Thyroid gland (tissue), 4 donors: Measurements from ENCODE around the gene DPEP1.

Experiments
- CTCF ChIP-seq, 6 experiments: fragments of 200-600 bp in 3 of 6; fragments of 450-650 bp in 3 of 6; sonication (generic) in 3 of 6; IDR thresholded peaks; one replicate each; pipeline ENCODE4 v1.5.1; 2016 to 2019; ENCODE audit warnings: antibody characterized with exemption in 6 of 6, mild to moderate bottlenecking in 2 of 6, inconsistent platforms in 1 of 6, moderate library complexity in 1 of 6
- POLR2A ChIP-seq, 2 donors: fragments of 450-650 bp; IDR thresholded peaks; one replicate each; pipeline ENCODE4 v1.6.1; 2017; ENCODE audit warnings: antibody characterized with exemption in 2 of 2, mild to moderate bottlenecking in 2 of 2, moderate library complexity in 1 of 2

GRCh38 chr16:89645122-89645521 is 31.7 kb downstream of the DPEP1 start:
- no peak for TF ChIP-seq CTCF (IDR thresholded peaks at IDR 0.05)
- no peak for TF ChIP-seq POLR2A (IDR thresholded peaks at IDR 0.05)
